HCT116 (cell line): Measurements from ENCODE around the gene HECW1. TPM values are rescaled to one million over a fixed set of nuclear protein-coding genes. Genes with fewer than 3 reads are reported as not detected.
"Not testable (repeated sequence)": the region's sequence is repeated elsewhere in the genome, so short reads cannot be mapped to it uniquely, and the experiment has no call there.

Source experiments
- ATAC-seq: fragments of 200-7000 bp; cut with Tn5 transposase; 2 replicates; pipeline ENCODE4 v1.9.1; 2020; ENCODE audit warnings: mild to moderate bottlenecking, moderate library complexity
- BruUV-seq: library from RNA; stranded (reverse); fragments of 400-500 nt; replicated peaks from 2 replicates; lab custom pipeline; 2021; lab: Mats Ljungman, UMichigan
- CTCF ChIA-PET: fragments of 300-600 bp; sonication (Branson Sonifier 250); formaldehyde crosslinking; loops from one replicate; lab custom pipeline; 2021; ENCODE audit warnings: antibody characterized with exemption; lab: Charles Lee
- POLR2A ChIA-PET: fragments of 300-600, 350-600 bp; sonication (Branson Sonifier 250); formaldehyde crosslinking; loops from one replicate; lab custom pipeline; 2021; ENCODE audit warnings: antibody characterized with exemption; lab: Charles Lee
- RAD21 ChIA-PET, 2 experiments: fragments of 300-600 bp; sonication (Branson Sonifier 250); formaldehyde crosslinking; loops; one replicate each; lab custom pipeline; 2023; ENCODE audit warnings: low total read pairs in 2 of 2; ENCODE audit not compliant: uncharacterized antibody in 2 of 2, unreplicated experiment in 2 of 2, low non-redundant PET in 1 of 2; lab: Charles Lee
- DNase-seq: peaks from one replicate; pipeline ENCODE4 v3.0.0-alpha.2; 2010; ENCODE audit warnings: low read depth, low spot score
- H2AFZ ChIP-seq: fragments of 200-600 bp; shearing (Covaris generic), sonication (generic); 2 replicates; pipeline ENCODE4 v1.6.1; 2017; ENCODE audit warnings: low read depth, mixed run types, mixed read lengths, antibody characterized with exemption, low read length; ENCODE audit not compliant: poor library complexity, severe bottlenecking
- H3K27ac ChIP-seq: 2 replicates; pipeline ENCODE4 v1.5.1; 2012; ENCODE audit warnings: low read depth, low read length
- H3K27me3 ChIP-seq: fragments of 200-600 bp; sonication (generic); 2 replicates; pipeline ENCODE4 v1.6.1; 2016; ENCODE audit warnings: mixed run types, low read length, mixed read lengths; ENCODE audit not compliant: insufficient read depth
- H3K36me3 ChIP-seq, 2 experiments: fragments of 200-500 bp in 1 of 2; fragments of 200-600 bp in 1 of 2; sonication (Bioruptor generic) in 1 of 2; sonication (generic) in 1 of 2; 2 replicates each; pipeline versions ENCODE4 v1.5.1 to v1.6.1; 2014 to 2016; ENCODE audit warnings: low read length in 2 of 2, inconsistent platforms in 1 of 2, mixed read lengths in 1 of 2, mixed run types in 1 of 2; ENCODE audit not compliant: insufficient read depth in 2 of 2, control insufficient read depth in 1 of 2
- H3K4me1 ChIP-seq, 2 experiments: fragments of 200-600 bp in 1 of 2; sonication (generic) in 1 of 2; 2 replicates each; pipeline versions ENCODE4 v1.5.1 to v1.6.1; 2012 to 2017; ENCODE audit warnings: low read length in 2 of 2, inconsistent platforms in 1 of 2, mild to moderate bottlenecking in 1 of 2, mixed read lengths in 1 of 2, mixed run types in 1 of 2, moderate library complexity in 1 of 2; ENCODE audit not compliant: insufficient read depth in 2 of 2, control insufficient read depth in 1 of 2
- H3K4me2 ChIP-seq: fragments of 200-600 bp; sonication (generic); 2 replicates; pipeline ENCODE4 v1.6.1; 2017; ENCODE audit warnings: mixed run types, low read length, mixed read lengths
- H3K4me3 ChIP-seq, 2 experiments: fragments of 200-600 bp in 1 of 2; sonication (generic) in 1 of 2; replicated peaks in 1 of 2; 2 replicates each; pipeline ENCODE4 v1.5.1; 2011 to 2016; ENCODE audit warnings: low read length in 2 of 2, control low read depth in 1 of 2, low read depth in 1 of 2, mild to moderate bottlenecking in 1 of 2, mixed read lengths in 1 of 2, mixed run types in 1 of 2
- H3K79me2 ChIP-seq: fragments of 200-600 bp; sonication (generic); 2 replicates; pipeline ENCODE4 v1.6.1; 2017; ENCODE audit warnings: mild to moderate bottlenecking, mixed run types, low read length, moderate library complexity, mixed read lengths; ENCODE audit not compliant: insufficient read depth
- H3K9ac ChIP-seq: fragments of 200-600 bp; sonication (generic); 2 replicates; pipeline ENCODE4 v1.6.1; 2016; ENCODE audit warnings: low read length, mixed read lengths
- H3K9me2 ChIP-seq: fragments of 200-600 bp; sonication (generic), shearing (Covaris generic); 2 replicates; pipeline ENCODE4 v1.6.1; 2017; ENCODE audit warnings: mixed run types, mild to moderate bottlenecking, moderate library complexity; ENCODE audit not compliant: insufficient read depth
- H3K9me3 ChIP-seq, 2 experiments: fragments of 200-500 bp in 1 of 2; fragments of 200-600 bp in 1 of 2; sonication (Bioruptor generic) in 1 of 2; sonication (generic) in 1 of 2; 2 replicates each; pipeline ENCODE4 v1.6.1; 2014 to 2017; ENCODE audit warnings: low read length in 2 of 2, mixed read lengths in 2 of 2, inconsistent platforms in 1 of 2, low read depth in 1 of 2, mild to moderate bottlenecking in 1 of 2, mixed run types in 1 of 2, moderate library complexity in 1 of 2; ENCODE audit not compliant: control insufficient read depth in 1 of 2, insufficient read depth in 1 of 2
- H4K20me1 ChIP-seq: fragments of 200-600 bp; sonication (generic), shearing (Covaris generic); 2 replicates; pipeline ENCODE4 v1.6.1; 2017; ENCODE audit warnings: mixed run types, mild to moderate bottlenecking, moderate library complexity; ENCODE audit not compliant: insufficient read depth
- CEBPB ChIP-seq: IDR thresholded peaks from 2 replicates; pipeline ENCODE4 v1.6.1; 2012; ENCODE audit warnings: low read depth
- EZH2 ChIP-seq: fragments of 200-600 bp; sonication (generic); IDR thresholded peaks from 2 replicates; pipeline ENCODE4 v1.6.1; 2017; ENCODE audit warnings: antibody characterized with exemption, mixed run types
- EZH2phosphoT487 ChIP-seq: fragments of 200-600 bp; IDR thresholded peaks from 2 replicates; pipeline ENCODE4 v1.6.1; 2018; ENCODE audit warnings: antibody characterized with exemption, borderline replicate concordance
- POLR2AphosphoS5 ChIP-seq: IDR thresholded peaks from 2 replicates; pipeline ENCODE4 v1.6.1; 2011; ENCODE audit warnings: mild to moderate bottlenecking, low read depth, low read length, moderate library complexity
- YY1 ChIP-seq: IDR thresholded peaks from 2 replicates; pipeline ENCODE4 v1.6.1; 2011; ENCODE audit warnings: low read length, low read depth, moderate library complexity, mild to moderate bottlenecking; ENCODE audit not compliant: insufficient replicate concordance; ENCODE audit errors: extremely low read depth
- intact Hi-C: fragments of 100-400 bp; cut with micrococcal nuclease; formaldehyde crosslinking; loops from 2 replicates; pipeline ENCODE4 v1.10.0; 2022
- total RNA-seq: library from RNA; stranded (reverse); gene quantifications from one replicate; pipeline ENCODE4 v1.2.1, GENCODE V29; 2021; ENCODE audit not compliant: unreplicated experiment
- TF ChIP-seq, protein P1 (sequence below): IDR thresholded peaks from 2 replicates; pipeline ENCODE4 v1.6.1; 2012
- TF ChIP-seq, protein P2 (sequence below), 3 experiments: fragments of 200-600 bp in 1 of 3; sonication (generic) in 1 of 3; IDR thresholded peaks in 2 of 3; conservative IDR thresholded peaks in 1 of 3; 2 replicates each; pipeline ENCODE4 v1.5.1; 2012 to 2017; ENCODE audit warnings: low read depth in 2 of 3, low read length in 2 of 3, antibody characterized with exemption in 1 of 3, borderline replicate concordance in 1 of 3, control low read depth in 1 of 3, mild to moderate bottlenecking in 1 of 3, mixed read lengths in 1 of 3, mixed run types in 1 of 3, moderate library complexity in 1 of 3; ENCODE audit not compliant: insufficient read depth in 1 of 3
- TF ChIP-seq, protein P3 (sequence below): IDR thresholded peaks from 2 replicates; pipeline ENCODE4 v1.6.1; 2011; ENCODE audit warnings: mild to moderate bottlenecking, low read length, moderate library complexity; ENCODE audit not compliant: insufficient replicate concordance; ENCODE audit errors: extremely low read depth

HECW1 gene
- total RNA-seq, 1 experiment from 2014 or later = 5.6 TPM

DNA sequence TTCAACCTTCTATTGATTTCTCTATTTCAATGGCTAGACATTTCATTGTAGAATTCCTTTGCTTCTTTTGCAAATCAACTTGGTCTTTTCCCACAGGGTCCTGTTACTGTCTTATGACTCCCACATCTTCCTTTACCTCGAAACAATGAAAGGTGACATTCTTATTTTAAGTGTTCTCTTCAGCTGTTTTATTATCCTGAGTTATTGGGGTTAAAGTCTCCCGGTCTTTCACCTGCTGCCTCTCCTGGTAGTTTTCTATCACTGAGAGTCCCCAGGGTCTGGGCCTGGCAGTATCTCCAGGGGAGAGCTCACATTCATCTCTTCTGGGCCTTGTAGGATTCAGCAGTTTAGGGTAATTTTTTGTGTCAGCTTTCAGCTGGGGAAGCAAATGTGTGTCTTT is 95.8 kb downstream of the HECW1 start:
- no TSS peak for BruUV-seq
- H3K79me2 ChIP-seq = no peaks in the 10 kb centered on the region
- no peaks in the 10 kb centered on the region for H3K9me3 ChIP-seq
- TF ChIP-seq, protein P1, sequence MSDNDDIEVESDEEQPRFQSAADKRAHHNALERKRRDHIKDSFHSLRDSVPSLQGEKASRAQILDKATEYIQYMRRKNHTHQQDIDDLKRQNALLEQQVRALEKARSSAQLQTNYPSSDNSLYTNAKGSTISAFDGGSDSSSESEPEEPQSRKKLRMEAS = no peak
- TF ChIP-seq EZH2 = no peak
- TF ChIP-seq, protein P2, sequence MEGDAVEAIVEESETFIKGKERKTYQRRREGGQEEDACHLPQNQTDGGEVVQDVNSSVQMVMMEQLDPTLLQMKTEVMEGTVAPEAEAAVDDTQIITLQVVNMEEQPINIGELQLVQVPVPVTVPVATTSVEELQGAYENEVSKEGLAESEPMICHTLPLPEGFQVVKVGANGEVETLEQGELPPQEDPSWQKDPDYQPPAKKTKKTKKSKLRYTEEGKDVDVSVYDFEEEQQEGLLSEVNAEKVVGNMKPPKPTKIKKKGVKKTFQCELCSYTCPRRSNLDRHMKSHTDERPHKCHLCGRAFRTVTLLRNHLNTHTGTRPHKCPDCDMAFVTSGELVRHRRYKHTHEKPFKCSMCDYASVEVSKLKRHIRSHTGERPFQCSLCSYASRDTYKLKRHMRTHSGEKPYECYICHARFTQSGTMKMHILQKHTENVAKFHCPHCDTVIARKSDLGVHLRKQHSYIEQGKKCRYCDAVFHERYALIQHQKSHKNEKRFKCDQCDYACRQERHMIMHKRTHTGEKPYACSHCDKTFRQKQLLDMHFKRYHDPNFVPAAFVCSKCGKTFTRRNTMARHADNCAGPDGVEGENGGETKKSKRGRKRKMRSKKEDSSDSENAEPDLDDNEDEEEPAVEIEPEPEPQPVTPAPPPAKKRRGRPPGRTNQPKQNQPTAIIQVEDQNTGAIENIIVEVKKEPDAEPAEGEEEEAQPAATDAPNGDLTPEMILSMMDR (IDR thresholded peaks at IDR 0.05 in 2 of 3, conservative IDR thresholded peaks at IDR 0.05 in 1 of 3; ENCODE audit: borderline replicate concordance in 1 of 3, insufficient read depth in 1 of 3, low read depth in 2 of 3, low read length in 2 of 3) = no peak
- no peak for TF ChIP-seq POLR2AphosphoS5
- no peak for TF ChIP-seq YY1
- TF ChIP-seq, protein P3, sequence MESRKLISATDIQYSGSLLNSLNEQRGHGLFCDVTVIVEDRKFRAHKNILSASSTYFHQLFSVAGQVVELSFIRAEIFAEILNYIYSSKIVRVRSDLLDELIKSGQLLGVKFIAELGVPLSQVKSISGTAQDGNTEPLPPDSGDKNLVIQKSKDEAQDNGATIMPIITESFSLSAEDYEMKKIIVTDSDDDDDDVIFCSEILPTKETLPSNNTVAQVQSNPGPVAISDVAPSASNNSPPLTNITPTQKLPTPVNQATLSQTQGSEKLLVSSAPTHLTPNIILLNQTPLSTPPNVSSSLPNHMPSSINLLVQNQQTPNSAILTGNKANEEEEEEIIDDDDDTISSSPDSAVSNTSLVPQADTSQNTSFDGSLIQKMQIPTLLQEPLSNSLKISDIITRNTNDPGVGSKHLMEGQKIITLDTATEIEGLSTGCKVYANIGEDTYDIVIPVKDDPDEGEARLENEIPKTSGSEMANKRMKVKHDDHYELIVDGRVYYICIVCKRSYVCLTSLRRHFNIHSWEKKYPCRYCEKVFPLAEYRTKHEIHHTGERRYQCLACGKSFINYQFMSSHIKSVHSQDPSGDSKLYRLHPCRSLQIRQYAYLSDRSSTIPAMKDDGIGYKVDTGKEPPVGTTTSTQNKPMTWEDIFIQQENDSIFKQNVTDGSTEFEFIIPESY = no peak
- TF ChIP-seq EZH2phosphoT487 = no peak
- TF ChIP-seq CEBPB = no peak
- peaks cover 0 to 6% of the 10 kb centered on the region in 2 experiments; a peak in 1 of 4 replicates for H3K4me1 ChIP-seq
- no peaks in the 10 kb centered on the region for H3K27me3 ChIP-seq
- H3K36me3 ChIP-seq = no peaks in the 10 kb centered on the region
- H4K20me1 ChIP-seq = no peaks in the 10 kb centered on the region
- DNase-seq (no peak), ATAC-seq (no peak)
- H3K4me3 ChIP-seq = no peak overlapping the region
- ChIA-PET CTCF (no interaction called here), RAD21 (no interaction called here), POLR2A (no interaction called here)
- no peak overlapping the region for H3K4me2 ChIP-seq
- no peak overlapping the region for H3K9ac ChIP-seq
- intact Hi-C loops = no loop called here
- no peak overlapping the region for H2AFZ ChIP-seq
- no peaks in the 10 kb centered on the region for H3K9me2 ChIP-seq
- H3K27ac ChIP-seq = no peak overlapping the region

DNA sequence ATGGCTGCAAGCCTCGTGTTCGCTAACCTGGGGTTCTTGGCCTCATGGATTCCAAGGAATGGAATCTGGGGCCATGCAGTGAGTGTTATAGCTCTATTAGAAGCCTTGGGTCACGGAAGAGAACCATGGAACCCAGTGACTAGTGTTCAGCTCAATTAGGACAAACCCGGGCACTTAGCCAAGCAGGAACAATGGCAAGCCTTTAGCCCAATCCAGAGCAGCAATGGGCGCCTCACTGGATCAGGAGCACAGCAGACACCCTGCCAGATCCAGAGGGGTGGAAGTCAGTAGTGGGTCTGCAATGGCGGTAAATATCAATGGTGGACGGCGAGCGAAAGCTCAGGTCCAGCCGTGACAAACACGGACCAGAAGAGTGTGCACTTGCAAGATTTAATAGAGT is 98.1 kb downstream of the HECW1 start:
- BruUV-seq, H3K79me2 ChIP-seq, CTCF ChIA-PET, POLR2A ChIA-PET, H2AFZ ChIP-seq, H3K4me2 ChIP-seq, H3K4me3 ChIP-seq, H3K27ac ChIP-seq, ATAC-seq, H4K20me1 ChIP-seq, H3K9me3 ChIP-seq, H3K4me1 ChIP-seq, RAD21 ChIA-PET, H3K27me3 ChIP-seq, H3K36me3 ChIP-seq, H3K9me2 ChIP-seq, DNase-seq, H3K9ac ChIP-seq: not testable (repeated sequence)
- intact Hi-C loops = loop anchor here (5.0 kb wide), 1 partner anchor 512 kb away; no protein-coding TSS in a partner anchor
